ENCODE results near the gene CDK19.
"Not testable (repeated sequence)": the region's sequence is repeated elsewhere in the genome, so short reads cannot be mapped to it uniquely, and the experiment has no call there.

The CDK19 gene

GRCh38 chr6:110813338-110814101, 1.7 kb downstream of the CDK19 start:
- DNase-seq = peak; percentile 2

- DNase-seq = no peak
Observed at GRCh38 chr6:110812719-110813118, 2.5 kb downstream of the CDK19 start.

GRCh38 chr6:110810896-110811586, 4.2 kb downstream of the CDK19 start:
- DNase-seq = no peak

DNA sequence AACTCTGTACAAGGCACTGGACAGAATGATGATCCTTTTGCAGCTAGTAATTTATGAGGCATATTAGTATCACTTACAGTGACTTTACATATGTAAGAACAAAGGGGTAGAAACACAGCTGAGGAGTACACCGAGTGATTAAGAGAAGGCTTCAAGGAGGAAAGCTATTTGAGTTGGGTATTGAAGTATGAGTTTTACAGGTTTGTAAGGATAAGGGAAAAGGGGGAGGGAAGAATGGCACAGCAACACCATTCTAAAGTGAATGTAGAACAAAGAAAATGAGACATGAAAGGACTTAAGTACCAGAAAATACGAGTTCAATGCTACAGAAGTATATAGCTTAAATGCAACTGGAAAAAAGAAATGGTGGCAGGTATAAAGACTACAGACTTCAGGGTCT, 5.5 kb downstream of the CDK19 start:
- DNase-seq = no peak

DNA sequence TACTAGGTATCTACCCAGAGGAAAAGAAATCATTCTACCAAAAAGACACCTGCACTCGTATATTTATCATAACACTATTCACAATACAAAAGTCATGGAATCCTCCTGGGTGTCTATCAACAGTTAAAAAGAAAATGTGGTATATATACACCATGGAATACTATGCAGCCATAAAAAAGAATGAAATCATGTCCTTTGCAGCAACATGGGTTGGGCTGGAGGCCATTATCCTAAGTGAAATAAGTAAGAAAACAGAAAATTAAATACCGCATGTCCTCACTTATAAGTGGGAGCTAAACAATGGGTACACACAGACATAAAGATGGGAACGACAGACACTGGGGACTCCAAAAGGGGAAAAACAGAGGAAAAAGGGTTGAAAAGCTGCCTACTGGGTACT, 13.1 kb downstream of the CDK19 start:
- not testable (repeated sequence) for DNase-seq

DNA sequence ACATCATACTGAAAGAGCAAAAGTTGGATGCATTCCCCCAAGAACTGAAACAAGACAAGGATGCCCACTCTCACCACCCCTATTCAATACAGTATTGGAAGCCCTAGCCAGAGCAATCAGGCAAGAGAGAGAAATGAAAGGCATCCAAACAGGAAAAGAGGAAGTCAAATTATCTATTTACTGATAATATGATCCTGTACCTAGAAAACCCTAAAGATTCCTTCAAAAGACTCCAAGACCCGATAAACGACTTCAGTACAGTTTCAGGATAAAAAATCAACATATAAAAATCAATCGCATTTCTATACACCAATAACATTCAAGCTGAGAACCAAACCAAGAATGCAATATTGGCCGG, 14.5 kb downstream of the CDK19 start:
- no peak for DNase-seq

GRCh38 chr6:110800196-110800838, 15.0 kb downstream of the CDK19 start:
- no peak for DNase-seq

DNA sequence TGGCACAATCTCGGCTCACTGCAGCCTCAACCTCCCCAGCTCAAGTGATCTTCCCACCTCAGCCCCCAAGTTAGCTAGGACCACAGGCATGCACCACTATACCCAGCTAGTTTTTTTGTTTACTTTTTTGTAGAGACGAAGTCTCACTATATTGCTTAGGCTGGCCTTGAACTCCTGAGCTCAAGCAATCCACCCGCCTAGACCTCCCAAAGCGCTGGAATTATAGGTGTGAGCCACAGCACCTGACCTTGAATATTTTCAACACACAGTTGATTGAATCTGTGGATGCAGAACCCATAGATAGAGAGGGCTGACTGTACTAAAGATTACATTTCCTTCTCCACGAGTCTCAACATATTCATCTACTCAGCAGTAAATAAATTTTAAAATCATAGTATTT, 15.6 kb downstream of the CDK19 start:
- no peak for DNase-seq

GRCh38 chr6:110799189-110799588, 16.1 kb downstream of the CDK19 start:
- no peak for DNase-seq

DNA sequence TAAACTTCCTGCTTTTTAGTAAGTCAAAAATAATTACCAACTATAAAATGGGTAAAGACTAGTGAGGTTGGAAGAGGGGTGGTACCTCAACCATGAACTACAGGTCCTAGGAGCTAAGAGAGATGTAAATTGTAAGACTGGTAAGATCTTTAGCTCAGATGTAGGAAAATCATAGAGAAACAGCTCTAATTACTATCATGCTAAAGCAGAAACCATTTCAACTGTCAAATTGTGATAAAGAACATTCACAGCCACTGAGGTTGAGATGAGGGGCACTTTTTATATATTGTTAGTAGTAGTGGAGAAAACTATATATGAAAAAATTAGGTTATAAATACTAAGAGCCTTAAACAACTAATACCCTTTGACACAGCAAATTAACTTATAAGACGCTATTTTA, 20.0 kb downstream of the CDK19 start:
- no peak for DNase-seq

DNA sequence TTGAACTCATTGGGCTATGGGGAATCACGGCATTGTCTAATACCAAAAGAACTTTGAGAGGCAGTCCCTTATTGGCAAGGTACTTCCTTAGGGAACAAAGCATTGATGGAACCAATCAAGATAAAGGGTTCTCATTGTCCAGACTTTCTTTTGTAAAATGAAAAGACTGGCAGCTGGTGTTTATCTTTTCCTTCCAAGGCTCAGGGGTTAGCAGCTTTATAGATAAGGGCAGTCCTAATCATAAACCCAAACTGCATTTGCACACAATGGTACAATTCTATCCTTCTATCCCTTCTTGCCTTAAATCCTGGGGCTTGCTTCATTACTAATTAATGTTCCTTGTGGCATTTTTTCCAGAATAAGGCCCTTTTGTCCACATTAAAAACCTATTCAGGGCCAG, 28.6 kb downstream of the CDK19 start:
- no peak for DNase-seq

GRCh38 chr6:110786271-110786670, 29.0 kb downstream of the CDK19 start:
- DNase-seq = no peak

DNA sequence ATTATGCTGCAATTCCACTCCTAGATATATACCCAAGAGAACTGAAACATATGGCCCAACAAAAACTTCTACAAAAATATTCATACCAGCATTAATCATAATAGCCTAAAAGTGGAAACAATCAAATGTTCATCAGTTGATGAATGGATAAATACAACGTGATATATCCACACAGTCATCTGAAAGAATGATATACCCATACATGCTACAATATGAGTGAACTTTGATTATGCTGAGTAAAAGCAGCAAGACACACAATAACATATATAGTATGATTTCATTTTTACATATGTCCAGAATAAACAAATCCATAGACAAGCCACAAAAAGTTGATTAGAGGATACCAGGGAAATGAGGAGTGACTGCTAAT, 30.7 kb downstream of the CDK19 start:
- no peak for DNase-seq

GRCh38 chr6:110781522-110782214, 33.6 kb downstream of the CDK19 start:
- no peak for DNase-seq

- no peak for DNase-seq
Observed at GRCh38 chr6:110778333-110778732, 36.9 kb downstream of the CDK19 start.

- DNase-seq = no peak
Observed at GRCh38 chr6:110777636-110778035, 37.6 kb downstream of the CDK19 start.

GRCh38 chr6:110776413-110776812, 38.9 kb downstream of the CDK19 start:
- DNase-seq = no peak

DNA sequence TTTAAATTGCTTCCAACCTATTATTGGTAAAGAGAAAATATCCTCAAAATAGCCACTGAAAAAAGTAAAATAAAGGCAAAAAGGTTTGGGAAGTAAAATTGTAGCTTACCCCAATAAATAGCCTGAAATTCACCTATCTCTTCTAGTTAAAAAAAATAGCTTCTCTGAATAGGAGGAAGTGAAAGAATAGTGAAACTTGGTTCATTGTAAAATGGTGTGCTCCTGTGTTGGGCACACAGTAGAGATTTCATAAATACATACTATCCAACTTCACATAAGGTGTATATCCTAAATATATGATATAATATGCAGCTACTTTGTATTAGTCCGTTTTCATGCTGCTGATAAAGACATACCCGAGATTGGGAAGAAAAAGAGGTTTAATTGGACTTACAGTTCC, 45.3 kb downstream of the CDK19 start:
- DNase-seq = no peak

DNA sequence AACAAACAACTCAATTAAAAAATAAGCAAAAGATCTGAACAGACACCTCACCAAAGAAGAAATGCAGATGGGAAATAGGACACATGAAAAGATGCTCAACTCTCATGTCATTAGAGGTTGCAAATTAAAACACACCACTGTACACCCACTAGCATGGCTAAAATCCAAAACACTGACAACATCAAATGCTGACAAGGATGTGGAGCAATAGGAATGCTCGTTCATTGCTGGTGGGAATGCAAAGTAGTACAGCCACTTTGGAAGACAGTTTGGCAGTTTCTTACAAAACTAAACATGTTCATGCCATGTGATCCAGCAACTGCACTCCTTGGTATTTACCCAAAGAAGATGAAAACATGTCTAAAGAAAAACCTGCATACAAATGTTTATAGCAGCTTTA, 47.2 kb downstream of the CDK19 start:
- no peak for DNase-seq

GRCh38 chr6:110761371-110761770, 53.9 kb downstream of the CDK19 start:
- no peak for DNase-seq

DNA sequence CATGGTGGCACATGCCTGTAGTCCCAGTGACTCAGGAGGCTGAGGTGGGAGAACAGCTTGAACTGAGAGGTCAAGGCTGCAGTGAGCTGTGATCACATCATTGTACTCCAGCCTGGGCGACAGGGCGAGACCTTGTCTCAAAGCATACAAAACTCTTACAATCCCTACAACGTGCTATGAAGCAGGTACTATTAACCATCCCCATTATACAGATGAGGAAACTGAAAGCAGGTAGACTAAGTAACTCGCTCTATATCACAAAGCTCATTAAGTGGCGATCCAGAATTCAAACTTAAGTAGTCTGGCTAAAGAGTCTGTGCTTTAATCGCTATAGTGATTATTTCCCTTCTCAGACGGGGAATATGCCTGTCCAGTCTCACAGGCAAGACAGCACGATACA, 54.7 kb downstream of the CDK19 start:
- DNase-seq = no peak

DNA sequence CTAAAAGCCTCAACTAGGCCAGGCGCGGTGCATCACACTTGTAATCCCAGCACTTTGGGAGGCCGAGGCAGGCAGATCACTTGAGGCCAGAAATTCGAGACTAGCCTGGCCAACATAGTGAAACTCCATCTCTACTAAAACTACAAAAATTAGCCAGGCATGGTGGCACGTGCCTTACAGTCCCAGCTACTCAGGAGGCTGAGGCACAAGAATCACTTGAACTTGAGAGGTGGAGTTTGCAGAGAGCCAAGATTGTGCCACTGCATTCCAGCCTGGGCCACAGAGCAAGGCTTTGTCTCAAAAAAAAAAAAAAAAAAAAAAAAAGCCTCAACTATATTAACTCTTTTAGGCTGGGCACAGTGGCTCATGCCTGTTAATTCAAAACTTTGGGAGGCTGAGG, 55.2 kb downstream of the CDK19 start:
- not testable (repeated sequence) for DNase-seq

DNA sequence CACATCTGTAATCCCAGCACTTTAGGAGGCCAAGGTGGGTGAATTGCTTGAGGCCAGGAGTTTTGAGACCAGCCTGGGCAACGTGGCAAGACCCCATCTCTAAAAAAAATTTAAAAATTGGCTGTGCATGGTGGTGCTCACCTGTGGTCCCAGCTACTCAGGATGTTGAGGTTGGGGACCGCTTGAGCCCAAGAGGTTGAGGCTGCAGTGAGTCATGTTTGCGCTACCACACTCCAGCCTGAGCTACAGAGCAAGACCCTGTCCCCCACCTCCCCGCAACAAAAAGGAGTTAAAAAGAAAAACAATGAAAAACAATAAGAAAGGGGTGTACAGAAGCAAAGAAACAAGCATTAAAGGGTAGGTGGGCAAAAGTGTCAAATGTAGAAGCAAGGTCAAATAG, 57.3 kb downstream of the CDK19 start:
- DNase-seq = no peak

DNA sequence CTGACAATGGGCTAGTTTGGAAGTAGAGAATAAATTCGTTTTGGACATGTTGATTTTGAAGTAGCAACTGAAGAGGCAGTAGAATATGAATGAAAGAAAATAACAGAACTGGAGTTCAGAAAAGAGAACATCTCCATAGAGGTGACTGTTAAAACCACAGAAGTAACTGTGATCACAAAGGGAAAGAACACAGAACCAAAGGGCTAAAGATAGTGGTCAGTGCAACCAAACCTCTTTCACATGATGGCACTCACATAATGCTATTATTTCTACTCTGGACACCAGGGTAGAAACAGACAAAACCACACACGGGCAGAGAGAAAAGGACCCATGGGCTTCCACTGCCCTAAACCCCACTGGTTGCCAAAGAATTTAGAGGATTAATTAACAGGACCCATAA, 58.5 kb downstream of the CDK19 start:
- no peak for DNase-seq
